Natural killer cell (primary cell): ENCODE data around the gene IL9. TPM values are rescaled to one million over a fixed set of nuclear protein-coding genes. Genes with fewer than 3 reads are reported as not detected.

Experiments used
- ATAC-seq, 3 donors: fragments of 150-1000 bp in 2 of 3; fragments of 200-7000 bp in 1 of 3; cut with Tn5 transposase; 1 replicate in 1 of 3; 2 replicates in 2 of 3; pipeline ENCODE4 v1.10.0; 2021; ENCODE audit warnings: mild to moderate bottlenecking in 2 of 3, moderate library complexity in 2 of 3
- DNase-seq, 2 donors: peaks; one replicate each; pipeline versions ENCODE4 v3.0.0 to v3.0.0-alpha.2; 2013 to 2021; ENCODE audit warnings: mixed read lengths in 1 of 2
- H3K27ac ChIP-seq: one replicate; pipeline ENCODE4 v1.5.1; 2013; ENCODE audit warnings: mild to moderate bottlenecking, low read length
- H3K27me3 ChIP-seq: one replicate; pipeline ENCODE4 v1.6.1; 2013; ENCODE audit warnings: low read length; ENCODE audit not compliant: control insufficient read depth, insufficient read depth
- H3K36me3 ChIP-seq: one replicate; pipeline ENCODE4 v1.6.1; 2013; ENCODE audit warnings: low read length; ENCODE audit not compliant: control insufficient read depth, insufficient read depth
- H3K4me1 ChIP-seq: one replicate; pipeline ENCODE4 v1.6.1; 2013; ENCODE audit warnings: low read length; ENCODE audit not compliant: control insufficient read depth, insufficient read depth
- H3K4me3 ChIP-seq: one replicate; pipeline ENCODE4 v1.5.1; 2013; ENCODE audit warnings: low read length
- H3K9me3 ChIP-seq: one replicate; pipeline ENCODE4 v1.6.1; 2013; ENCODE audit warnings: low read length; ENCODE audit not compliant: control insufficient read depth, insufficient read depth
- H3K27ac Mint-ChIP-seq, 2 donors: one replicate each; pipeline ENCODE4 v1.8.0; 2022; ENCODE audit warnings: mild to moderate bottlenecking in 2 of 2, mixed read lengths in 2 of 2, moderate library complexity in 1 of 2
- H3K27me3 Mint-ChIP-seq, 2 donors: one replicate each; pipeline ENCODE4 v1.8.0; 2022; ENCODE audit warnings: low read depth in 2 of 2, mixed read lengths in 2 of 2
- H3K36me3 Mint-ChIP-seq: one replicate; pipeline ENCODE4 v1.8.0; 2022; ENCODE audit warnings: mixed read lengths
- H3K4me1 Mint-ChIP-seq, 2 donors: one replicate each; pipeline ENCODE4 v1.8.0; 2022; ENCODE audit warnings: mixed read lengths in 2 of 2
- H3K4me3 Mint-ChIP-seq: one replicate; pipeline ENCODE4 v1.8.0; 2022; ENCODE audit warnings: mild to moderate bottlenecking, moderate library complexity, mixed read lengths
- H3K9me3 Mint-ChIP-seq, 2 donors: one replicate each; pipeline ENCODE4 v1.8.0; 2022; ENCODE audit warnings: mixed read lengths in 2 of 2
- CTCF ChIP-seq: fragments of 200-600 bp; IDR thresholded peaks from one replicate; pipeline ENCODE4 v1.8.0; 2022; ENCODE audit warnings: antibody characterized with exemption
- WGBS: methylation state at CpG from one replicate; pipeline ENCODE4 v1.1.7; 2013; ENCODE audit warnings: missing lambda C conversion rate; ENCODE audit not compliant: insufficient coverage; 5-methylcytosine and 5-hydroxymethylcytosine counted together
- intact Hi-C: fragments of 100-400 bp; cut with micrococcal nuclease; formaldehyde crosslinking; loops from one replicate; pipeline ENCODE4 v1.14.2; 2022
- total RNA-seq, 4 donors: library from RNA; stranded (reverse); fragments of 120-200 nt in 1 of 4; gene quantifications; one replicate each; pipeline versions ENCODE4 v1.2.3 to v1.2.4, GENCODE V29; 2013 to 2022

The IL9 gene
- total RNA-seq, 3 donors from 2014 or later (not counting 1 experiment from before 2014, with no cell fraction given) = not detected

- Mint-ChIP-seq H3K4me1 (peaks cover 6 to 7% of the 10 kb centered on the region in 2 donors), H3K36me3 (no peaks in the 10 kb centered on the region), H3K27me3 (peaks cover 16 to 46% of the 10 kb centered on the region in 2 donors), H3K9me3 (no peaks in the 10 kb centered on the region), H3K4me3 (no peak overlapping the region), H3K27ac (no peak overlapping the region)
- H3K27me3 ChIP-seq = no peaks in the 10 kb centered on the region
- ATAC-seq = no peak
- no peaks in the 10 kb centered on the region for H3K36me3 ChIP-seq
- WGBS = 75% methylated on average over 1 of the region's 2 CpGs
- DNase-seq = no peak
- H3K27ac ChIP-seq = no peak overlapping the region
- H3K4me3 ChIP-seq = no peak overlapping the region
- no peak for TF ChIP-seq CTCF
- no peaks in the 10 kb centered on the region for H3K9me3 ChIP-seq
- peaks cover 4% of the 10 kb centered on the region for H3K4me1 ChIP-seq
- intact Hi-C loops = no loop called here
Observed at GRCh38 chr5:135890296-135890695, 5.3 kb downstream of the IL9 start.

- H3K4me3 ChIP-seq = no peak overlapping the region
- H3K4me3 Mint-ChIP-seq = no peak overlapping the region
- ATAC-seq (no peak), DNase-seq (no peak)
- no peaks in the 10 kb centered on the region for H3K36me3 Mint-ChIP-seq
- H3K4me1 ChIP-seq = peaks cover 4% of the 10 kb centered on the region
- TF ChIP-seq CTCF = no peak
- no peaks in the 10 kb centered on the region for H3K27me3 ChIP-seq
- no peak overlapping the region for H3K27ac Mint-ChIP-seq
- H3K9me3 ChIP-seq = no peaks in the 10 kb centered on the region
- intact Hi-C loops = loop anchor here (1.0 kb wide), 3 partner anchors 174 to 324 kb away; no protein-coding TSS in a partner anchor
- H3K9me3 Mint-ChIP-seq = no peaks in the 10 kb centered on the region
- H3K36me3 ChIP-seq = no peaks in the 10 kb centered on the region
- WGBS = 75% methylated on average over 13 of the region's 13 CpGs
- no peak overlapping the region for H3K27ac ChIP-seq
- peaks cover 6 to 7% of the 10 kb centered on the region in 2 donors for H3K4me1 Mint-ChIP-seq
- H3K27me3 Mint-ChIP-seq = peaks cover 23 to 36% of the 10 kb centered on the region in 2 donors
Observed at GRCh38 chr5:135887881-135888614, 7.6 kb downstream of the IL9 start.

- intact Hi-C loops = loop anchor here (1.0 kb wide), 3 partner anchors 175 to 325 kb away; no protein-coding TSS in a partner anchor
- TF ChIP-seq CTCF = peak; percentile 92
- Histone ChIP-seq H3K4me1 (peaks cover 4% of the 10 kb centered on the region), H3K36me3 (no peaks in the 10 kb centered on the region), H3K4me3 (no peak overlapping the region), H3K9me3 (no peaks in the 10 kb centered on the region), H3K27ac (no peak overlapping the region), H3K27me3 (no peaks in the 10 kb centered on the region)
- DNase-seq = peak; percentile 44 to 79
- H3K27ac Mint-ChIP-seq = no peak overlapping the region
- peaks cover 24 to 36% of the 10 kb centered on the region in 2 donors for H3K27me3 Mint-ChIP-seq
- peaks cover 6 to 7% of the 10 kb centered on the region in 2 donors for H3K4me1 Mint-ChIP-seq
- no peak overlapping the region for H3K4me3 Mint-ChIP-seq
- H3K36me3 Mint-ChIP-seq = no peaks in the 10 kb centered on the region
- 4% methylated on average over 8 of the region's 8 CpGs for WGBS
- peak; percentile 65 to 95 (median 70) for ATAC-seq
- H3K9me3 Mint-ChIP-seq = no peaks in the 10 kb centered on the region
Observed at GRCh38 chr5:135887447-135887864, 8.2 kb downstream of the IL9 start.
